ENCODE measurements around the gene DOK4.

Gene DOK4

GRCh38 chr16:57485916-57486857 is at the start of gene DOK4:
TSS of gene DOK4 (minus strand) at chr16:57486493. CDS start at chr16:57479507, 6,986 bp downstream.
- peak; percentile 92 for DNase-seq (ENCODE audit: insufficient read length, low spot score)
- FAIRE-seq: peak; percentile 92

- DNase-seq (ENCODE audit: insufficient read length, low spot score): peak; percentile 98
- FAIRE-seq: peak; percentile 87
Observed at GRCh38 chr16:57535680-57536305, 49.5 kb upstream of the DOK4 start.

- DNase-seq (ENCODE audit: insufficient read length, low spot score): no peak
- no peak for FAIRE-seq
Observed at GRCh38 chr16:57534881-57535658, 48.8 kb upstream of the DOK4 start.

- DNase-seq (ENCODE audit: insufficient read length, low spot score) (no peak), FAIRE-seq (no peak)
Observed at GRCh38 chr16:57534337-57534880, 48.1 kb upstream of the DOK4 start.

- DNase-seq (ENCODE audit: insufficient read length, low spot score) (no peak), FAIRE-seq (peak; percentile 80)
Observed at GRCh38 chr16:57533431-57534336, 47.4 kb upstream of the DOK4 start.

GRCh38 chr16:57532266-57532625 is 46.0 kb upstream of the DOK4 start:
- FAIRE-seq (no peak), DNase-seq (ENCODE audit: insufficient read length, low spot score) (no peak)

GRCh38 chr16:57531635-57532265 is 45.5 kb upstream of the DOK4 start:
- DNase-seq (ENCODE audit: insufficient read length, low spot score) (no peak), FAIRE-seq (no peak)

- DNase-seq (ENCODE audit: insufficient read length, low spot score) (no peak), FAIRE-seq (no peak)
Observed at GRCh38 chr16:57531253-57531575, 44.9 kb upstream of the DOK4 start.

GRCh38 chr16:57530522-57531252 is 44.4 kb upstream of the DOK4 start:
- FAIRE-seq (peak; percentile 55), DNase-seq (ENCODE audit: insufficient read length, low spot score) (no peak)

- FAIRE-seq: peak; percentile 88
Observed at GRCh38 chr16:57530104-57530521, 43.8 kb upstream of the DOK4 start.

GRCh38 chr16:57529391-57530103 is 43.3 kb upstream of the DOK4 start:
- DNase-seq (ENCODE audit: insufficient read length, low spot score): no peak
- FAIRE-seq: no peak

More at GRCh38 chr16:57530104-57530521, 43.8 kb upstream of the DOK4 start:
- DNase-seq (ENCODE audit: insufficient read length, low spot score): peak; percentile 74

- DNase-seq (ENCODE audit: insufficient read length, low spot score): no peak
Observed at GRCh38 chr16:57528499-57529390, 42.5 kb upstream of the DOK4 start.

GRCh38 chr16:57527610-57528360 is 41.5 kb upstream of the DOK4 start:
- DNase-seq (ENCODE audit: insufficient read length, low spot score) (no peak), FAIRE-seq (no peak)

More at GRCh38 chr16:57528499-57529390, 42.5 kb upstream of the DOK4 start:
- FAIRE-seq: no peak

GRCh38 chr16:57527027-57527426 is 40.7 kb upstream of the DOK4 start:
- FAIRE-seq: no peak
- DNase-seq (ENCODE audit: insufficient read length, low spot score): no peak

- DNase-seq (ENCODE audit: insufficient read length, low spot score) (no peak), FAIRE-seq (no peak)
Observed at GRCh38 chr16:57526498-57526897, 40.2 kb upstream of the DOK4 start.

- DNase-seq (ENCODE audit: insufficient read length, low spot score) (no peak), FAIRE-seq (no peak)
Observed at GRCh38 chr16:57525761-57526160, 39.5 kb upstream of the DOK4 start.
